AG04449 (cell line): ENCODE data around the gene PRDM2.

Experiments used
- CTCF ChIA-PET: fragments of 350-600 bp; formaldehyde crosslinking; extraction: SDS; loops from one replicate; lab custom pipeline; 2021; ENCODE audit warnings: antibody characterized with exemption; lab: Yijun Ruan, JAX
- POLR2A ChIA-PET: fragments of 400-600, 350-600 bp; formaldehyde crosslinking; extraction: SDS; loops from one replicate; lab custom pipeline; 2020; ENCODE audit warnings: antibody characterized with exemption, inconsistent platforms; lab: Yijun Ruan, JAX
- DNase-seq: peaks from one replicate; pipeline ENCODE4 v3.0.0-alpha.2; 2010; ENCODE audit warnings: low read depth, low spot score
- H3K4me3 ChIP-seq: 2 replicates; pipeline ENCODE4 v1.5.1; 2011; ENCODE audit warnings: low read depth, mild to moderate bottlenecking, control low read depth, low read length
- TF ChIP-seq, protein P1 (sequence below): IDR thresholded peaks from one replicate; pipeline ENCODE4 v1.5.1; 2011; ENCODE audit warnings: mild to moderate bottlenecking, moderate library complexity, low read length, control low read depth, inconsistent platforms; ENCODE audit not compliant: insufficient read depth; ENCODE audit errors: missing control alignments

PRDM2 gene

DNA sequence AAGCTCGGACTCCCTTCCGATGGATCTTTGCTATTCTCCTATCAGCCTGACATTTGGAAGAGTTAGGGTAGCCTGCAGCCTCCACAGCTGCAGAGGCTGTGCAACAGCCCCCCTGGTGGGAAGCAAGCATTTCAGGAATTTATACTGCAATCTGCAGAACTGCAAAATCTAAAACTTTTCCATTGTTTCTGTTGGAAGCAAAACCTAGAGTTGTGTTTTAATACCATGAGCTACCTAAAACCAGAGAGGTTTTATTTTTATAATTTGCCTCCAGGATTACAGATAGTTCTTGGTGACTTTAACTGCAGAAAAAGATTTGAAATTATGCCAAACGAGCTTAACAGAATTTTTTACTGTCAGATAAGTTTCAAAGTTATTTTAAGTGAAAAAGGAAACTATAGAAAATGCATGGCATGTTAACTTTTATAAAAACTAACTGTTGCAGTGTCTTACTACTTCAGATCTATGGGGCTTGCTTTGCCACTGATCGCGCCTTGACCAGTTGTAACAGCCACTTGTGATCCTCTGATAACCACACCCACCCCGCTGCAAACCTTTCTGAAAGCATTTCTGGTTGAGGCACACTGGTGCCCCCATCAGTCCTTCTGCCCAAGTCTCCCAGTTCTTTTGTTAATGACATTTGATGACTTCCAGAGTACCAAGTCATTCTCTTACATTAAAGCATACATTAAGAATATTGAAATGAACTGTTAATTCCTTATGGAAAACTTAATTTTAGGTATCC, 64.8 kb downstream of the PRDM2 start:
- DNase-seq, result no peak
- no peak overlapping the region for H3K4me3 ChIP-seq
- TF ChIP-seq, protein P1, sequence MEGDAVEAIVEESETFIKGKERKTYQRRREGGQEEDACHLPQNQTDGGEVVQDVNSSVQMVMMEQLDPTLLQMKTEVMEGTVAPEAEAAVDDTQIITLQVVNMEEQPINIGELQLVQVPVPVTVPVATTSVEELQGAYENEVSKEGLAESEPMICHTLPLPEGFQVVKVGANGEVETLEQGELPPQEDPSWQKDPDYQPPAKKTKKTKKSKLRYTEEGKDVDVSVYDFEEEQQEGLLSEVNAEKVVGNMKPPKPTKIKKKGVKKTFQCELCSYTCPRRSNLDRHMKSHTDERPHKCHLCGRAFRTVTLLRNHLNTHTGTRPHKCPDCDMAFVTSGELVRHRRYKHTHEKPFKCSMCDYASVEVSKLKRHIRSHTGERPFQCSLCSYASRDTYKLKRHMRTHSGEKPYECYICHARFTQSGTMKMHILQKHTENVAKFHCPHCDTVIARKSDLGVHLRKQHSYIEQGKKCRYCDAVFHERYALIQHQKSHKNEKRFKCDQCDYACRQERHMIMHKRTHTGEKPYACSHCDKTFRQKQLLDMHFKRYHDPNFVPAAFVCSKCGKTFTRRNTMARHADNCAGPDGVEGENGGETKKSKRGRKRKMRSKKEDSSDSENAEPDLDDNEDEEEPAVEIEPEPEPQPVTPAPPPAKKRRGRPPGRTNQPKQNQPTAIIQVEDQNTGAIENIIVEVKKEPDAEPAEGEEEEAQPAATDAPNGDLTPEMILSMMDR, result peak; percentile 7
- CTCF ChIA-PET, result interaction anchor here (0.7 to 3.6 kb wide), 5 partner anchors 9 to 49 kb away, joined by 3 to 18 read pairs (median 8); no protein-coding TSS in a partner anchor
- POLR2A ChIA-PET, result interaction anchor here (0.8 to 1.4 kb wide), 2 partner anchors 10 to 15 kb away, joined by 3 read pairs; no protein-coding TSS in a partner anchor

DNA sequence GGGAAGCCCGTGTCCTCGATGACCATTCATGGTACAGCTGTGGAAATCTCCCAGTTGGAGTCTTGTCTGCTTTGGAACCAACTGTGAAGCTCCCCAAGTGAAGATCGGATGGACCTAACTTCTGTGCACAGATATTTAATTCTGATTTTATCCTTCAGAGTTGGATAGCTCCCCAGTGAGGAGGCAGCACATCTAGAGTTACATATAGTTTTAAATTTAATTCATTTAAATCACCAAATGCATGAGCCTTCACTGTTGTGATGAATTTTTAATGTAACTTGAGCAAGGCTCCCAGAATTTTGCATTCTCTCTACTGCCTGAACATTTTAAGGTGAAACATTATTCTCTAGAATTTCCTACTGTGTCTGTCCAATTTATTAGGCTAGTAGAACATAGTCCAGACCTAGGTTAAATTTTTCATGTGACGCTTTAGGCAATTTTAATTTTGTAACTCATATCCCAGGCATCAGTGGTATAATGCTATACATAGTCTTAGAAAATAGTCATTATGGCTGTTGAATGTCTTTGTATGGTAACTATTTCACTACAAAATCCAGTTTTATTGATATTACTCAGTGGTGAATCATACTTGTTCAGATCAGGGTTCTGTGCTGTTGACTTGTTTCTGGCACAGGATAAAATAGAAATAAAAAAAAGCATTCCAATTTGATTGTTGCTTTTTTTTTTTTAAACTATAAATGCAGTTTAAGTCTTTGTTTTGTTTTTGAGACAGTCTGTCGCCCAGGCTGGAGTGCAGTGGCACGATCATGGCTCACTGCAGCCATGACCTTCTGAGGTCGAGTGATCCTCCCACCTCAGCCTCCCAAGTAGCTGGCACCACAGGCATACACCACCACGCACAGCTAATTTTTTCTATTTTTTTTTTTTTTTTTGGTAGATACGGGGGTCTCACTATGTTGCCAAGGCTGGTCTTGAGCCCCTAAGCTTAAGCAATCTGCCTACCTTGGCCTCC, 66.9 kb downstream of the PRDM2 start:
- H3K4me3 ChIP-seq, result no peak overlapping the region
- CTCF ChIA-PET, result interaction anchor here (1.4 to 3.6 kb wide), 2 partner anchors 11 to 16 kb away, joined by 3 to 18 read pairs; no protein-coding TSS in a partner anchor
- POLR2A ChIA-PET, result interaction anchor here (1.4 kb wide), 1 partner anchor 18 kb away, joined by 4 read pairs; no protein-coding TSS in a partner anchor
- DNase-seq, result no peak
- TF ChIP-seq, protein P1, result no peak

DNA sequence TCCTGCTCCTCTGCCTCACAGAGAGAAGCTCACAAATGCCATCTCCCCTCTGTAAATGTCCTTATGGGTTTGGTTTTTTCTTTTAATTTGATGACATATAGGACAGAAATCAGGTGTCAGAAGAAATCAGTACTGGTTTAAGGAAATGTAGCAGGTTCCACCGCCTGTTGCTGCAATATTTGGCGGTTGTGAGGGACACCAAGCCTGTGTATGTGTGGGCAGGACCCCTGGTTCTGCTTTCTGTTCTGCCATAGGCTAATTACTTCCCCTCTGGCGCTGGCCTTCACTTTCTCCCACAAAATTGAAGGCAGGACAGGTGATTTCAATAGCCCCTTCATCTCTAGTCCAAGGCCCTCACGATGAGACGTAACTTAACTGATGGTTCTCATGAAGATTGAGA, 69.2 kb downstream of the PRDM2 start:
- TF ChIP-seq, protein P1, result no peak
- ChIA-PET POLR2A (no interaction called here), CTCF (no interaction called here)
- DNase-seq, result no peak
- H3K4me3 ChIP-seq, result no peak overlapping the region

DNA sequence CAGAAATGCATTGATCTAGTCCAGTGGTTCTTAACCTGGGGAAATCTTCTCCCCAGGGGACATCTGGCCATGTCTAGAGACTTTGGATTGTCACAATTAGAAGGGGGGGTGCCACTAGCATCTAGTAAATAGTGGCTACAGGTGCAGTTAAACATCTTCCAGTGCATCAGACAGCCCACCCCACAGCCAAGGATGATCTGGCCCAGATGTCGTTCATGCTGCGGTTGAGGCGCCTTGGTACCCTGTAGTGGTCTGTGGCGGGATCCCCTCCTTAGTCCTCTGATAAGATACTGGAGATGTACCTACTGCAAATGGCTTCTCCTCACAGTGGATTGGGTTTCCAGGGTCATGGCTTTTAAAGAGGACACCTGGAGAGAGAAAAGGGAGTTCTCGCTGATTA, 69.8 kb downstream of the PRDM2 start:
- TF ChIP-seq, protein P1, result no peak
- no peak for DNase-seq
- ChIA-PET POLR2A (no interaction called here), CTCF (no interaction called here)
- H3K4me3 ChIP-seq, result no peak overlapping the region

DNA sequence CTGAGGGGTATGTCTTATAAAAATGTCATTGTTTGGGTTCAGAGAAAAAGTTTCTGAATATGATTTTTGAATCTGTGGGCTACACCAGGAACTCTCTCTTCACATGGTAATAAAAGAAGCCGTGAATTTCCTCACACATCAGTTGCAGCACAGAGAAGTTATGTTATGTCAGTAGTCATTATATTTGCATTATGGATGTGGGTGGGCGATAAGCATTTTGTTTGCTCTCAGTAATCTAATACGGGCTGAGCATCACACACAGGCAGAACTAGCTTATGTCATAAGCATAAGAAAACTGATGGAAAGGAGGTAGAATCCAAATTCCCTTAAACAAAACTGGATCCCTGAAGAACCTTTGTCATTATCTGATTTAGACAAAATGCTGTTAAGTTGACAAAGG, 70.8 kb downstream of the PRDM2 start:
- no peak for DNase-seq
- ChIA-PET POLR2A (no interaction called here), CTCF (no interaction called here)
- TF ChIP-seq, protein P1, result no peak
- H3K4me3 ChIP-seq, result no peak overlapping the region
